Activated CD8-positive, alpha-beta T cell treated with anti-CD3 and anti-CD28 coated beads, Interleukin-2, amount 10 ng/mL, durations not matched to agents 7 days and 5 days (primary cell): Measurements from ENCODE around the gene ARHGAP23. TPM values are rescaled to one million over a fixed set of nuclear protein-coding genes. Genes with fewer than 3 reads are reported as not detected.

Experiments
- ATAC-seq: fragments of 150-1000 bp; cut with Tn5 transposase; one replicate; pipeline ENCODE4 v1.10.0; 2021; ENCODE audit warnings: moderate library complexity
- CTCF ChIA-PET: fragments of 350-600 bp; sonication (Branson Sonifier 250); formaldehyde crosslinking; loops from one replicate; lab custom pipeline; 2021; ENCODE audit warnings: antibody characterized with exemption; lab: Charles Lee
- POLR2A ChIA-PET: fragments of 350-600 bp; sonication (Branson Sonifier 250); formaldehyde crosslinking; loops from one replicate; lab custom pipeline; 2021; ENCODE audit warnings: antibody characterized with exemption; lab: Charles Lee
- DNase-seq: peaks from one replicate; pipeline ENCODE4 v3.0.0-alpha.2; 2020
- H3K27ac Mint-ChIP-seq: one replicate; pipeline ENCODE4 v1.8.0; 2021; ENCODE audit warnings: mild to moderate bottlenecking, mixed read lengths
- H3K27me3 Mint-ChIP-seq: one replicate; pipeline ENCODE4 v1.8.0; 2021; ENCODE audit warnings: low read depth, mixed read lengths
- H3K36me3 Mint-ChIP-seq: one replicate; pipeline ENCODE4 v1.8.0; 2021; ENCODE audit warnings: low read depth, mixed read lengths
- H3K4me1 Mint-ChIP-seq: one replicate; pipeline ENCODE4 v1.8.0; 2021; ENCODE audit warnings: low read depth, mixed read lengths
- H3K4me3 Mint-ChIP-seq: one replicate; pipeline ENCODE4 v1.8.0; 2021; ENCODE audit warnings: mild to moderate bottlenecking, mixed read lengths
- H3K9me3 Mint-ChIP-seq: one replicate; pipeline ENCODE4 v1.8.0; 2022; ENCODE audit warnings: mixed read lengths; ENCODE audit not compliant: insufficient read depth
- total RNA-seq, 2 experiments: library from RNA; stranded (reverse); gene quantifications; one replicate each; pipeline ENCODE4 v1.2.3, GENCODE V29; 2021

The ARHGAP23 gene
- total RNA-seq, 2 experiments from 2014 or later, result 0.24 to 0.47 TPM

DNA sequence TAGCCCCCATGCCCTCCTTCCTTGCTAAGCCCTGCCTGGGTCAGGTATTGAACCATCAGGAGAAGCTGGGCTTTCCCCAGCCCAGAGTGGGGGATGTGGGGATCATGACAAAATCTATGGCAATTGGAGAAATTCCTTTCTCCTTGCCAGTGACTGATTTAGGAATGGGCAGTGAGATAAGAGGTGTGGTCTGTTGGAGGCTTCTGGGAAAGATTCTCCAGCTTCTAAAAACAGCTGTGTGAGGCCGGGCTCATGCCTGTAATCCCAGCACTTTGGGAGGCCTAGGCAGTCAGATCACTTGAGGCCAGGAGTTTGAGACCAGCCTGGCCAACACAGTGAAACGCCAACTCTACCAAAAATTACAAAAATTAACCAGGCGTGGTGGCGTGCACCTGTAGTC lies 108.4 kb downstream of the ARHGAP23 start:
- Mint-ChIP-seq H3K36me3 (no peaks in the 10 kb centered on the region), H3K4me1 (no peaks in the 10 kb centered on the region), H3K9me3 (no peaks in the 10 kb centered on the region), H3K27ac (no peak overlapping the region), H3K4me3 (no peak overlapping the region), H3K27me3 (peaks cover 4% of the 10 kb centered on the region)
- POLR2A ChIA-PET, result no interaction called here
- DNase-seq (no peak), ATAC-seq (no peak)
- CTCF ChIA-PET, result interaction anchor here (0.8 to 4.3 kb wide), 5 partner anchors 14 to 127 kb away, joined by 3 to 19 read pairs (median 6); no protein-coding TSS in a partner anchor

DNA sequence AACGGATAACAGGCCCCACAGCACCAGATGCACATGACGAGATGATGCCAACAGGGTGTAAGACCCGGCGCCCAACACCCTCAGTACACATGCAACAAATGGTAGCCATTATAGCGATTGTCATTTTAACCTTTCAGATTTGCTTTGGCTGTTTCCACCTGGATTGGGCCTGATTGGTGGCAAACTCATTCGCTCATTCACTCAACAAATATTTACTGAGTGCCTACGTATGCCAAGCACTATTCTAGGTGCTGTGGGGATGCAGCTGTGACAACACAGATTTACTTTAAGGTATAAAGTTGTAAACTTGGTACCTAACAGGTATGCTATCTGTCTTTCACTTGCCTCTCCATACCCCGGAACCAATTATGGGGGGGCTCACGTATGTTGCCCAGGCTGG lies 110.6 kb downstream of the ARHGAP23 start:
- no peaks in the 10 kb centered on the region for H3K9me3 Mint-ChIP-seq
- no peak for DNase-seq
- no peaks in the 10 kb centered on the region for H3K4me1 Mint-ChIP-seq
- ChIA-PET POLR2A (no interaction called here), CTCF (no interaction called here)
- no peaks in the 10 kb centered on the region for H3K36me3 Mint-ChIP-seq
- H3K27me3 Mint-ChIP-seq, result peaks cover 4% of the 10 kb centered on the region
- ATAC-seq, result no peak
- H3K4me3 Mint-ChIP-seq, result no peak overlapping the region
- H3K27ac Mint-ChIP-seq, result no peak overlapping the region

DNA sequence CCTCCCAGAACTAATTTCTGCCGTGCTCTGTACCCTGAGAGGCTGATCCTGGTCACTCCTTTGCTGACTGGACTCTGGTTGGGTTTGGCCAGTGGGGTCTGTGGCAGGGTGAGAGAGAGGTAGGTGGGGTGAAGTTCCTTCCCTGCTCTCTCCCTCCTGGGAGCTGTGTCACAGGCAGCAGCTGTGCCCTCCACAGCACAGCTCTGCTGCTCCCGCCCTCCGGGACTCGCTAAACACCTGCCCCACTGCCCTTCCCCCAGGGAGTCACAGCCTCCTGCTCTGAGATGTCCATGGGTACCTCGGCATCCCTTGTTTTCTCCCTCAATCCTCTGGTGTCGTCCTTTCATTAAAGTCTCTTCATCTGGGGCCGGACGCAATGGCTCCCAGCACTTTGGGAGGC lies 111.1 kb downstream of the ARHGAP23 start:
- Mint-ChIP-seq H3K9me3 (no peaks in the 10 kb centered on the region), H3K27ac (no peak overlapping the region), H3K36me3 (no peaks in the 10 kb centered on the region), H3K4me3 (no peak overlapping the region), H3K4me1 (no peaks in the 10 kb centered on the region), H3K27me3 (peaks cover 4% of the 10 kb centered on the region)
- ATAC-seq (no peak), DNase-seq (no peak)
- ChIA-PET POLR2A (no interaction called here), CTCF (no interaction called here)

DNA sequence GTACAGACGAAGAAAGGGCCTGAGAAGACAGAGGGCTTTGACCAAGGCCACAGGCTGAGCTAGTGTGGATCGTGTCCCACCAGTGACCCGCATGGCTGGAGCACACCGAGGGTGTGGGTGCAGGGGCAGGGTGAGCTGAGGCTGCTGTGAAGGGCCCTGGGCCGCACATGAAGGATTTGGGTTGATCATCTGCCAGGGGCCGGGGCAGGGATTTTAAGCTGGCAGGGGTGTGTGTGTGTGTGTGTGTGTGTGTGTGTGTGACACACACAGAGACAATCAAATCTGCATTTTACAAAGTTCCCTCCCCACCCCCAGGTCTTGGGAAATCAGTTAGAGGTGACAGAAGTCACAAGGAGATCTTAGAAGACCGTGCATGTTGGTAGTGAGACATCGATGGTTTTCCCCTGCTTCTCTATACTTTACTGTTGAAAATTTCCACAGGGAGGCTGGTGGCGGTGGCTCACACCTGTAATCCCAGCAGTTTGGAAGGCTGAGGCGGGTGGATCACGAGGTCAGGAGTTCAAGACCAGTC lies 112.3 kb downstream of the ARHGAP23 start:
- Mint-ChIP-seq H3K4me3 (no peak overlapping the region), H3K9me3 (no peaks in the 10 kb centered on the region), H3K4me1 (no peaks in the 10 kb centered on the region), H3K36me3 (no peaks in the 10 kb centered on the region), H3K27ac (no peak overlapping the region), H3K27me3 (peaks cover 2% of the 10 kb centered on the region)
- ATAC-seq (no peak), DNase-seq (no peak)
- ChIA-PET POLR2A (interaction anchor here (0.5 kb wide), 1 partner anchor 137 kb away, joined by 3 read pairs; no protein-coding TSS in a partner anchor), CTCF (interaction anchor here (1.1 kb wide), 1 partner anchor 17 kb away, joined by 3 read pairs; no protein-coding TSS in a partner anchor)

DNA sequence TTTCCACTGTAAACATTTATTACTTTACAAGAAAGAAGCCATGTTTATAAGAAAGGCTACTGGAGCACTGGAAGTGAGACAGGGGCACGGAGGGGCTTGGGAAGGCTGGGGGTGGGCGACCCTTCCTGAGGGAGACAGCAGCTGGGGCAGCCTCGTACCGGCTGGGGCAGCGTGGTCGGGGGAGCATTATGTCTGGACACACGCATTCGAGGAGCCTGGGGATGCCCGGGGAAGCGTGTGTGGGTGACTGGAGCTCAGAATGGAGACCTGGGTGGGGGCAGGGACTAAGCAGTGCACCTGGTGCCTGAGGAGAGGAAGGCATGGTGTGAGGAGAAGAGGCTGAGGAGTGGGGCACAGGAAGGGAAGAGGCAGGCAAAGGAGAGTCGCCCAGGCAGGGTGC lies 113.0 kb downstream of the ARHGAP23 start:
- ATAC-seq (no peak), DNase-seq (no peak)
- Mint-ChIP-seq H3K36me3 (no peaks in the 10 kb centered on the region), H3K4me1 (no peaks in the 10 kb centered on the region), H3K27ac (no peak overlapping the region), H3K27me3 (no peaks in the 10 kb centered on the region), H3K9me3 (no peaks in the 10 kb centered on the region), H3K4me3 (no peak overlapping the region)
- ChIA-PET CTCF (interaction anchor here (2.1 kb wide), 1 partner anchor 18 kb away, joined by 6 read pairs; no protein-coding TSS in a partner anchor), POLR2A (no interaction called here)

DNA sequence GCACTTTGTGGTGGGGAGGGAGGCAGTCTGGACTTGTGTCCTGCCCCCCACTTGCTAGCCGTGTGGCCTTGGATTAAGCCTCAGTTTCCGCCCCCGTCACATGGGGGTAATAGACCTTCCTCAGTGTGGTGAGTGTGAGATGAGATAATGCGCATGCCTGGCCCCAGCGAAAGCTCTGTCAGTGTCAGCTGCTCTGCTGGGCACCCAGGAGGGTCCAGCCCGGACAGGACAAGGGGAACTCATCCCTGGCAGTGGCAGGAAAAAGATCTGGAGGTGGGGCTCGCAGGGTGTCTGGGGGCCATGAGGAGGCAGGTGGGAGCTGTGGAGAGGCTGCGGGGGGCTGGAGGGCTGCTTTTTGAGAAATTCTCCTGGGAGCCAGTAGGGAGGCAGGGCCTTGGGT lies 114.0 kb downstream of the ARHGAP23 start:
- no peaks in the 10 kb centered on the region for H3K27me3 Mint-ChIP-seq
- no peaks in the 10 kb centered on the region for H3K9me3 Mint-ChIP-seq
- H3K4me1 Mint-ChIP-seq, result no peaks in the 10 kb centered on the region
- CTCF ChIA-PET, result interaction anchor here (2.1 kb wide), 1 partner anchor 17 kb away, joined by 6 read pairs; no protein-coding TSS in a partner anchor
- POLR2A ChIA-PET, result no interaction called here
- DNase-seq (no peak), ATAC-seq (no peak)
- no peak overlapping the region for H3K4me3 Mint-ChIP-seq
- no peak overlapping the region for H3K27ac Mint-ChIP-seq
- H3K36me3 Mint-ChIP-seq, result no peaks in the 10 kb centered on the region

DNA sequence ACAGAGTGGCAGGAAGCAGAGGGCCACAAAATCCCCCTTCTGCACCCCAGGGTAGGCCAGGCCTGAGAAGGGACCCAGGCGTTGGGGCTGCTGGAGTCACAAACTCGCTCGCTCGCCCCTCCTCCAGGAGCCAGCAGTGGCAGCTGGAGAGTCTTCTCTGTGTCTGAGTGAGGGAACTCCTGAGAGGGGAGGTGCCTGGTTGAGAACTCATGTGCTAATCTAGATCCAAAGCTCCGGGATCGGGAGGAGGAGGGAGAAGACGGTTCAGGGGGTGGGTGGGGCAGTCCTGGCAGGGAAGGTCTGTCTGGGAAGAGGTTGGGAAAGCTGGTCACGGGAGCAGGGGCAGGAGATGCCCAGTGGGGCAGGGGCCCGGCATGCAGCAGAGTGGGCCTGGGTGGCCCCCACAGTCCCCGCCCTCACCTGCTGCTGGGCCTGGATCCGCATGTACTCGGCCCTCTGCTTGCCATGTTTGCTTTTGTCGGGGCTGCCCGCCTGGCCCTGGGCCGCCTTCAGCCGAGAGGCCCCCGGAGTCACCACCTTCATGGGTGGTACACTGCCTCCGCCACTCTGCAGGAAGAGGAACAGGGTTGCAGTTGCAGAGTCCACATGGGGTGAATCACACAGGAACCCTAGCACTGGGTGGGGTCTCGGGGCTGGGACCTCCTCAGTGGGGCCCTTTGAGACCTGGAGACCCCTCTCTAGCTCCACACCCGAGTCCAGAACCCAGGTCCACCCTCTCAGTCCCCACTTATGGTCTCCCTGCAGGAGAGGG lies 115.3 kb downstream of the ARHGAP23 start:
- CTCF ChIA-PET, result interaction anchor here (2.1 kb wide), 1 partner anchor 15 kb away, joined by 6 read pairs; no protein-coding TSS in a partner anchor
- no peak overlapping the region for H3K27ac Mint-ChIP-seq
- H3K36me3 Mint-ChIP-seq, result no peaks in the 10 kb centered on the region

DNA sequence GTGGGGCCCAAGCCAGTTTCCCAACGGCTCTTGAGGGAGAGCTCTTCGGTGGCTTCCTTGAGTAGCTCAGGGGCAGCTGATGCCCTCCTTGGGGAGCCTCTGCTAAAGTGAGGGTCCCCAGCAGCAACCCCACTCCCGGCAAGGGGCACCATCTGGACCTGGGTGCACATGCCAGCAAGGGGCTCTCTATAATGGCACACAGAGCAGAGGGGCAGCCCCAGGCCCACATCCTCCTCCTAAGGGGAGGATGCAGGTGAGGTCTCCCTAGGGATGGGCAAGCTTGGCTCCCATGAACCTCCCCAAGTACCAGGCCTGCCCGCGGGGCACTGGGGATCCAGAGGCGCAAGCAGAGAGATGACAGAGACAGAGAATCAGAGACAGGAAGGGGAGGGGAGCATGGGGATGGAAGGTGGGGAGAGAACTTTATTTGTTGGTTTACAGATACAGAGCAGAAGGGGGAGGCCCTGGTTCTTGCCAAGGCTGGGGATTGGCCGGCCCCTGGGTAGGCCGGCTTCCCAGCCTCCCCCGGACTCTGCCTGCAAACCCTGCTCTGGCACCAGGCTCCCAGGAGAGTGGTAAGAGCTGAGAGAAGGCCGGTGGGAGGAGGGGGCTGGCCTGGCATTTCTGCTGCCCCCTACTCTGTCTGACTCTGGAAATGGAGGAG lies 116.0 kb downstream of the ARHGAP23 start:
- ChIA-PET CTCF (no interaction called here), POLR2A (no interaction called here)
- ATAC-seq, result no peak
- Mint-ChIP-seq H3K27ac (no peak overlapping the region), H3K27me3 (no peaks in the 10 kb centered on the region), H3K36me3 (no peaks in the 10 kb centered on the region), H3K4me1 (no peaks in the 10 kb centered on the region), H3K4me3 (no peak overlapping the region), H3K9me3 (no peaks in the 10 kb centered on the region)
- no peak for DNase-seq

More for the DNA sequence above, 115.3 kb downstream of the ARHGAP23 start:
- H3K4me1 Mint-ChIP-seq, result no peaks in the 10 kb centered on the region
- no peak overlapping the region for H3K4me3 Mint-ChIP-seq
- DNase-seq (no peak), ATAC-seq (no peak)
- no peaks in the 10 kb centered on the region for H3K27me3 Mint-ChIP-seq
- H3K9me3 Mint-ChIP-seq, result no peaks in the 10 kb centered on the region
- POLR2A ChIA-PET, result no interaction called here

DNA sequence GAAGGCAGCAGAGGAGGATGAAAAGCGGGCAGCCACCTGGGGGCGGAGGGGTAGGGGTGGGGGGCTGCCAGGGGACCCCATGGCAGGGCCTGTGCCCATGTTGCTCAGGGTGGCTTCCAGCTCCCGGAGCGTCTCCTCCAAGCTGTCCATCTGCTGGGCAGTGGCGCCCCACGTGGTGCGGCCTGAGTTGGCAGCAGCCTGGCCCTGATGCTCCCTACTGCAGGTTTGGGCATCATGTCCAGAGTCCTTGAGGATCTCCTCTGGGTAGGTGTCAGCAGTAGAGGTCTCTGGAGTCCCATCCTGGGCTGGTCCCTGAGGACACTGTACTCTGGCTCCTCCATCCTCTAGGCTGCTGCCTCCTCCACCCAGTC lies 116.6 kb downstream of the ARHGAP23 start:
- Mint-ChIP-seq H3K36me3 (no peaks in the 10 kb centered on the region), H3K27me3 (peaks cover 2% of the 10 kb centered on the region), H3K27ac (no peak overlapping the region), H3K4me3 (no peak overlapping the region), H3K4me1 (no peaks in the 10 kb centered on the region), H3K9me3 (no peaks in the 10 kb centered on the region)
- DNase-seq (no peak), ATAC-seq (no peak)
- POLR2A ChIA-PET, result no interaction called here
- CTCF ChIA-PET, result interaction anchor here (1.3 to 1.4 kb wide), 2 partner anchors 11 to 14 kb away, joined by 5 to 8 read pairs; no protein-coding TSS in a partner anchor

DNA sequence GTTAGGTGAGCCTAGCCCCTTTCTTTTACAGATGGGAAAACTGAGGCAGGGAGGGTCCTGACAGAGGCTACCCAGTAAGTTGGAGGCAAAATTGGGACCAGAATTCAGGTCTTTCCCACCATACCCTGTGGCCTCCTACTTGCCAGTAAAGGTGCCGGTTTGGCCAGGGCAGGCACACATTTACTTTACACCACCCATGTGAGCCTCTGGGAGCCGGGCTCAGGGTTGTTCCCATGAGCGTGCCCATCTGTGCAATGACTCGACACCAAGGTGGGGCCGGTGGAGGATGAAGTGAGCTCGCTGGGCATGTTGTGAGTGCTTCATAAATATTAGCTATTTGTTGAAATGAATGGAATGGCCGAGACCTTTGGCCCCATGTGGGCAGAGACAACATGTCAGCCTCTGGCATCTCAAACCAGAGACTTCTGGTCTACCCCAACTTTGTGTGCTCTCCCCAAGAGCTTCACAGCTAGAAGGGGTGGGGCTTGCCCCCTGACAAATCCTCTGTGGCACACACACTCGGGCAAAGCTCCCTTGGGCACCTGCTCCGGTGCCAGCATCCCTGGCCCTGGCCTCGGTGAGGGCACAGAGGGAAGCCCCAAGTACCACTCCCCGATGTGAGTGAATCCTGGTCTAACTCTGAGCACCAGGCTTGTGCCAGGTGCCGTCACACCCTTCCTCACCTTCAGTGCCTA lies 117.4 kb downstream of the ARHGAP23 start:
- Mint-ChIP-seq H3K27me3 (peaks cover 2% of the 10 kb centered on the region), H3K27ac (no peak overlapping the region), H3K4me3 (no peak overlapping the region), H3K36me3 (no peaks in the 10 kb centered on the region), H3K9me3 (no peaks in the 10 kb centered on the region), H3K4me1 (no peaks in the 10 kb centered on the region)
- ATAC-seq, result no peak
- ChIA-PET CTCF (interaction anchor here (1.3 to 1.4 kb wide), 2 partner anchors 10 to 13 kb away, joined by 5 to 8 read pairs; no protein-coding TSS in a partner anchor), POLR2A (no interaction called here)
- no peak for DNase-seq

DNA sequence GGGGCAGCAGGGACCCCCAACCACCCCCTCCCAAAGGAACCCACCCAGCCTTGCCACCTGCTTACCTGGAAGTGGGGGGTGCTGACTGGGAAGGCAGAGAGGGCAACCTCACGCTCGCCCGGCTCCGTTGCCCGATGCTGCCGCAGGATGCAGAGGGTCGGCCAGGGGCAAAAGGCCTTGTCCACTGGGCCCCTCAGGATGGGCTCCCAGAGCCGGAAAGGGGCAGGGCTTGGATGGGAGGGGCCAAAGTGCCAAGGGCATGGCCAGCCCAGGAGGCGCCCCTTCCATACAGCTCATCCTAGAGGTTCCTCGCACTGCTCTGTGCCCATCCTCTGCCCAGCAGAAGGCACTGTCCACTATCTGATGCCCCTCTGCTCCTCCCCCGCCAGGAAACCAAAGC lies 118.1 kb downstream of the ARHGAP23 start:
- H3K36me3 Mint-ChIP-seq, result no peaks in the 10 kb centered on the region
- DNase-seq (no peak), ATAC-seq (no peak)
- no peaks in the 10 kb centered on the region for H3K4me1 Mint-ChIP-seq
- H3K4me3 Mint-ChIP-seq, result no peak overlapping the region
- H3K9me3 Mint-ChIP-seq, result no peaks in the 10 kb centered on the region
- H3K27me3 Mint-ChIP-seq, result peaks cover 2% of the 10 kb centered on the region
- ChIA-PET CTCF (interaction anchor here (1.4 to 4.0 kb wide), 2 partner anchors 12 kb away, joined by 8 to 27 read pairs; no protein-coding TSS in a partner anchor), POLR2A (no interaction called here)
- H3K27ac Mint-ChIP-seq, result no peak overlapping the region
